Neuronal stem cell (in vitro differentiated cells): ENCODE data around the gene CYP2U1.

Source experiments
- DNase-seq: peaks from one replicate; pipeline ENCODE4 v3.0.0-alpha.2; 2013; ENCODE audit warnings: low spot score
- H2AFZ ChIP-seq: one replicate; pipeline ENCODE4 v1.6.1; 2013; ENCODE audit warnings: mild to moderate bottlenecking, low read length, inconsistent platforms
- H2AK5ac ChIP-seq: 2 replicates; pipeline ENCODE4 v1.6.1; 2013; ENCODE audit warnings: low read depth, mild to moderate bottlenecking, inconsistent platforms, low read length, moderate library complexity, mixed read lengths
- H2BK120ac ChIP-seq: 2 replicates; pipeline ENCODE4 v1.6.1; 2013; ENCODE audit warnings: low read depth, mild to moderate bottlenecking, inconsistent platforms, low read length, moderate library complexity, mixed read lengths
- H2BK12ac ChIP-seq: one replicate; pipeline ENCODE4 v1.6.1; 2013; ENCODE audit warnings: low read length, inconsistent platforms
- H2BK15ac ChIP-seq: 2 replicates; pipeline ENCODE4 v1.6.1; 2013; ENCODE audit warnings: mild to moderate bottlenecking, low read length, inconsistent platforms, mixed read lengths
- H2BK5ac ChIP-seq: one replicate; pipeline ENCODE4 v1.6.1; 2013; ENCODE audit warnings: inconsistent platforms, mild to moderate bottlenecking, low read length, moderate library complexity
- H3K14ac ChIP-seq: one replicate; pipeline ENCODE4 v1.6.1; 2013; ENCODE audit warnings: low read length, inconsistent platforms
- H3K18ac ChIP-seq: 2 replicates; pipeline ENCODE4 v1.6.1; 2013; ENCODE audit warnings: low read length, inconsistent platforms
- H3K23ac ChIP-seq: 2 replicates; pipeline ENCODE4 v1.6.1; 2013; ENCODE audit warnings: low read depth, mild to moderate bottlenecking, mixed read lengths, low read length, inconsistent platforms; ENCODE audit not compliant: poor library complexity
- H3K27ac ChIP-seq: replicated peaks from 3 replicates; pipeline ENCODE4 v1.5.1; 2013; ENCODE audit warnings: low read length, inconsistent platforms
- H3K27me3 ChIP-seq, 3 experiments: 2 replicates each; pipeline ENCODE4 v1.6.1; 2013; ENCODE audit warnings: low read length in 3 of 3, mild to moderate bottlenecking in 2 of 3, inconsistent platforms in 1 of 3, low read depth in 1 of 3, mixed read lengths in 1 of 3, moderate library complexity in 1 of 3; ENCODE audit not compliant: control insufficient read depth in 3 of 3, insufficient read depth in 3 of 3
- H3K36me3 ChIP-seq, 2 donors: replicated peaks in 1 of 2; 2 replicates each; pipeline ENCODE4 v1.6.1; 2013; ENCODE audit warnings: low read length in 2 of 2; ENCODE audit not compliant: control insufficient read depth in 2 of 2, insufficient read depth in 2 of 2
- H3K4ac ChIP-seq: 2 replicates; pipeline ENCODE4 v1.6.1; 2013; ENCODE audit warnings: inconsistent platforms, mild to moderate bottlenecking, low read length, moderate library complexity
- H3K4me1 ChIP-seq, 2 donors: 1 replicate in 1 of 2; 2 replicates in 1 of 2; pipeline ENCODE4 v1.6.1; 2013; ENCODE audit warnings: low read length in 2 of 2, low read depth in 1 of 2; ENCODE audit not compliant: control insufficient read depth in 2 of 2, insufficient read depth in 1 of 2
- H3K4me2 ChIP-seq: one replicate; pipeline ENCODE4 v1.6.1; 2013; ENCODE audit warnings: mild to moderate bottlenecking, low read length, inconsistent platforms; ENCODE audit not compliant: insufficient read depth, poor library complexity, severe bottlenecking
- H3K4me3 ChIP-seq, 2 donors: 2 replicates each; pipeline ENCODE4 v1.5.1; 2013; ENCODE audit warnings: low read length in 2 of 2, mild to moderate bottlenecking in 2 of 2, inconsistent platforms in 1 of 2, moderate library complexity in 1 of 2
- H3K79me1 ChIP-seq: one replicate; pipeline ENCODE4 v1.6.1; 2013; ENCODE audit warnings: low read depth, mild to moderate bottlenecking, inconsistent platforms, low read length, moderate library complexity
- H3K9ac ChIP-seq: one replicate; pipeline ENCODE4 v1.6.1; 2013; ENCODE audit warnings: mild to moderate bottlenecking, low read depth, low read length, inconsistent platforms; ENCODE audit not compliant: poor library complexity
- H3K9me3 ChIP-seq, 2 donors: replicated peaks in 1 of 2; 2 replicates each; pipeline versions ENCODE3 to v1.6.1; 2013; ENCODE audit warnings: low read length in 2 of 2, mild to moderate bottlenecking in 2 of 2, inconsistent platforms in 1 of 2, low read depth in 1 of 2, mixed read lengths in 1 of 2, moderate library complexity in 1 of 2; ENCODE audit not compliant: control insufficient read depth in 2 of 2, insufficient read depth in 1 of 2
- H4K8ac ChIP-seq: one replicate; pipeline ENCODE4 v1.6.1; 2013; ENCODE audit warnings: low read depth, mild to moderate bottlenecking, inconsistent platforms, low read length, moderate library complexity
- H4K91ac ChIP-seq: one replicate; pipeline ENCODE4 v1.6.1; 2013; ENCODE audit warnings: low read length, low read depth, mild to moderate bottlenecking, inconsistent platforms; ENCODE audit not compliant: poor library complexity
- WGBS, 2 donors: extraction: QIAGEN DNeasy Blood & Tissue Kit; methylation state at CpG; one replicate each; pipeline ENCODE4 v1.1.7; 2013; ENCODE audit warnings: missing lambda C conversion rate in 2 of 2, mixed read lengths in 1 of 2; ENCODE audit not compliant: insufficient read length in 2 of 2, insufficient replicate concordance in 1 of 2; ENCODE audit errors: extremely low coverage in 2 of 2; 5-methylcytosine and 5-hydroxymethylcytosine counted together

CYP2U1 gene

GRCh38 chr4:107931775-107932321 lies 499 bp downstream of the CYP2U1 start:
- H3K4me2 ChIP-seq = peak overlapping the region; percentile 82
- peaks cover 2% of the 10 kb centered on the region for H3K79me1 ChIP-seq
- H3K27me3 ChIP-seq = peaks cover 0 to 14% (median 8%) of the 10 kb centered on the region in 3 experiments
- H2BK12ac ChIP-seq = peak overlapping the region; percentile 92
- DNase-seq = no peak
- H3K27ac ChIP-seq = peak overlapping the region; percentile 32
- no peaks in the 10 kb centered on the region for H3K9me3 ChIP-seq
- peak overlapping the region; percentile 74 for H2BK15ac ChIP-seq
- H3K4ac ChIP-seq = no peak overlapping the region
- WGBS, 2 donors = no CpG with 5 or more reads among the region's 45 CpGs
- peak overlapping the region; percentile 58 to 83 for H3K4me3 ChIP-seq
- H3K36me3 ChIP-seq = no peaks in the 10 kb centered on the region
- peak overlapping the region; percentile 10 for H4K91ac ChIP-seq
- H2BK5ac ChIP-seq = peak overlapping the region; percentile 94
- peak overlapping the region; percentile 93 for H3K18ac ChIP-seq
- H4K8ac ChIP-seq = peak overlapping the region; percentile 70
- peaks cover 8 to 12% of the 10 kb centered on the region in 2 donors for H3K4me1 ChIP-seq
- peak overlapping the region; percentile 98 for H3K23ac ChIP-seq
- peak overlapping the region; percentile 99 for H2AFZ ChIP-seq
- peak overlapping the region; percentile 91 for H3K9ac ChIP-seq
- peak overlapping the region; percentile 79 for H2AK5ac ChIP-seq
- peak overlapping the region; percentile 99 for H3K14ac ChIP-seq
- peak overlapping the region; percentile 88 for H2BK120ac ChIP-seq

DNA sequence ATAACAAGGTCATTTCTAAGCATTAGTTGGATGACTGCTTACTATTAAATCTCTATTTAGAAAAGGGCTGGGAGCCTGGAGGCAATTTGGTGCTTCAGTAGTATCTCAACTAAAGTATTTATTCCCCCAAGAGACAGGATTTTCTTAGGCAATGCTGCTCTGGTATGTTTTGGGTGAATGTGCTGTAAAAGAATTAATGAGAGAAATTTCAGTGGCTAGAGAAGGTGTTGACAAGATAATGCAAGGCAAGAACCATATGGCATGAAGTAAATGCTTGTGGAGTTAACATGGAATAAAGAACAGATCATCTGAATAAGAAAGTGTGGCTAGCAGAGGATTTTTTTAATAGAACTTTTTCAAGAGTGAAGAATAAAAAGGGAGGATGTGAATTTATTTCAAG lies 3.9 kb downstream of the CYP2U1 start:
- no peak overlapping the region for H2BK12ac ChIP-seq
- no peak overlapping the region for H2BK15ac ChIP-seq
- H3K79me1 ChIP-seq = peaks cover 2% of the 10 kb centered on the region
- H3K4ac ChIP-seq = no peak overlapping the region
- no peaks in the 10 kb centered on the region for H3K9me3 ChIP-seq
- no peak overlapping the region for H2BK5ac ChIP-seq
- no peak overlapping the region for H3K4me3 ChIP-seq
- peaks cover 8 to 12% of the 10 kb centered on the region in 2 donors for H3K4me1 ChIP-seq
- peaks cover 0 to 8% (median 3%) of the 10 kb centered on the region in 3 experiments for H3K27me3 ChIP-seq
- no peak overlapping the region for H3K4me2 ChIP-seq
- H4K91ac ChIP-seq = no peak overlapping the region
- no peak overlapping the region for H3K9ac ChIP-seq
- no peak overlapping the region for H3K18ac ChIP-seq
- H3K36me3 ChIP-seq = no peaks in the 10 kb centered on the region
- H3K23ac ChIP-seq = no peak overlapping the region
- no peak overlapping the region for H3K14ac ChIP-seq
- no peak for DNase-seq
- H2AK5ac ChIP-seq = no peak overlapping the region
- no peak overlapping the region for H2BK120ac ChIP-seq
- no peak overlapping the region for H3K27ac ChIP-seq
- H4K8ac ChIP-seq = no peak overlapping the region
- H2AFZ ChIP-seq = no peak overlapping the region

- Histone ChIP-seq H3K4ac (no peak overlapping the region), H2BK5ac (no peak overlapping the region), H2BK15ac (no peak overlapping the region), H3K4me3 (no peak overlapping the region), H3K27ac (no peak overlapping the region), H3K9me3 (no peaks in the 10 kb centered on the region), H2BK12ac (no peak overlapping the region), H3K9ac (no peak overlapping the region), H2BK120ac (no peak overlapping the region), H3K23ac (no peak overlapping the region), H3K36me3 (no peaks in the 10 kb centered on the region), H3K27me3 (peaks cover 0 to 2% (median 0%) of the 10 kb centered on the region in 3 experiments), H4K8ac (no peak overlapping the region), H3K79me1 (no peaks in the 10 kb centered on the region), H2AK5ac (no peak overlapping the region), H3K14ac (no peak overlapping the region), H3K18ac (no peak overlapping the region), H3K4me2 (no peak overlapping the region), H4K91ac (no peak overlapping the region), H2AFZ (no peak overlapping the region), H3K4me1 (peaks cover 2 to 7% of the 10 kb centered on the region in 2 donors)
- DNase-seq = no peak
- no CpG with 5 or more reads among the region's 2 CpGs for WGBS, 2 donors
Measured at GRCh38 chr4:107937040-107937439, 5.7 kb downstream of the CYP2U1 start.

DNA sequence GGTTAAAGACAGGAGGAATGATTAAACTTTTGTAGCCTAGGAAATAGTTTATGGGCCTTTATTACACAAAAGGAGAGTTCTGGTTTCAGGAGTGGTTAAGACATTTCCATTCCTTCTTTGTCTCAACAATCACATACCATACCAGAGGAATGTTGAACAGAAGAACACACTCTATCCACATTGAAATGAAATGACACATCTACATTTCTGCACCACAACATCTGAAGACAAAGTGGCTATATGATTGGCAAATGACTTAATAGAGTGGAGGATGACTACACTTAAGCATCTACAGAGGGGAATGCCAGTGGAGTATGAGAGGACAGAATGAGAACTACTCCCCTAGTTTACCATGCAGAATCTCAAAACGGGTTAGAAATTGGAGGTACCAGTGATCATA lies 8.0 kb downstream of the CYP2U1 start:
- Histone ChIP-seq H4K8ac (no peak overlapping the region), H3K27ac (no peak overlapping the region), H3K9me3 (no peaks in the 10 kb centered on the region), H2BK5ac (no peak overlapping the region), H2BK12ac (no peak overlapping the region), H3K36me3 (no peaks in the 10 kb centered on the region), H3K4me3 (no peak overlapping the region), H3K4ac (no peak overlapping the region), H3K27me3 (no peaks in the 10 kb centered on the region), H2AK5ac (no peak overlapping the region), H3K18ac (no peak overlapping the region), H3K4me2 (no peak overlapping the region), H2AFZ (no peak overlapping the region), H2BK120ac (no peak overlapping the region), H4K91ac (no peak overlapping the region), H3K79me1 (no peaks in the 10 kb centered on the region), H2BK15ac (no peak overlapping the region), H3K14ac (no peak overlapping the region), H3K9ac (no peak overlapping the region), H3K4me1 (no peaks in the 10 kb centered on the region), H3K23ac (no peak overlapping the region)
- WGBS, 2 donors = no CpG with 5 or more reads among the region's 1 CpG
- DNase-seq = no peak
